ENCODE measurements around the gene MTCH1. TPM values are rescaled to one million over a fixed set of nuclear protein-coding genes. Genes with fewer than 3 reads are reported as not detected.
A peak's percentile ranks its signal among the peaks of the same experiment; 100 is the strongest.

Gene MTCH1
- total and polyA plus RNA-seq, 2 of the 4 experiments (the other 2 are of a cell fraction): 215 to 263 TPM

GRCh38 chr6:37013516-37014491, 27.8 kb upstream of the MTCH1 start (continued):
- no peak for TF ChIP-seq RCOR1 (IDR thresholded peaks at IDR 0.05; ENCODE audit: insufficient replicate concordance, low read length)

DNA sequence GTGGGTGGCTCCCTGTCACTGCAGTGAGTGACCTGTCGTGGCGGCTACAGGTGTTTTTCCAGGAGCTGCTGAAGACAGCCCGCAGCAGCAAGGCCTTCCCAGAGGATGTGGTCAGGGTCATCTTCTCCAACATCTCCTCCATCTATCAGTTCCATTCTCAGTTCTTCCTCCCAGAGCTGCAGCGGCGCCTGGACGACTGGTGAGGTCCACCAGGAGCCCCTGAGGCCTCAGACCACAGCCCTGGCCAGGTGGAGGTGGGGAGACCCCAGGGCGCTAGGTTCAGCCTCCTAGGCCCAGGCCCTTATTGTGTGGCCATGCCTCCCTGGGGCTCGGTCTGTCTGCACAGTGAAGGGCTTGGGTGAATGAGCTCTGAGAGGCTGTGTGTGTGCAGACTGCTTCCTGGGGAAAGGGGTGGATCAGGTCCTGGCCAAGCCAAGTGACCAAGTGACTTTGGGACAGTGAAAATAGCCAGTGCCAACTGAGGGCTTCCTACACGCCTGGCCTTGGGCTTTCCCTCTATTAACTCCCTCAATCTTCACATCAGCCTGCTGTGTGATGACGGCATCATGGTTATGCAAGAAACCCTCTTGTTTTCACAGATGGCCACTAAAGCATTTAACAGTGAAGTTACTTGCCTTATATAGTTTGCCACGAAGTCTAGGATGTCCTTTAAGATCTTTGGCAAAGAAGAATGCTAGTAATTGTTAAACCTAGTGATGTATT, 25.8 kb upstream of the MTCH1 start:
- Histone ChIP-seq H3K14ac (replicated peaks; ENCODE audit: low read depth, low read length) (no peak overlapping the region), H3K79me1 (ENCODE audit: low read depth in 1 of 2, low read length in 2 of 2) (no peaks in the 10 kb centered on the region), H3K9me3 (ENCODE audit: control insufficient read depth, insufficient read depth, low read length) (0 out of 2 replicates have a peak, but pooled peaks cover 2% of the 10 kb centered on the region), H3K4ac (ENCODE audit: low read depth, low read length) (no peak overlapping the region), H3K9me1 (ENCODE audit: insufficient read depth, low read length) (peaks cover 2% of the 10 kb centered on the region; the same call in 1 of the 2 replicates), H3K4me1 (ENCODE audit: control insufficient read depth, insufficient read depth, low read length) (peaks cover 2% of the 10 kb centered on the region; the same call in 1 of the 2 replicates), H3K23ac (ENCODE audit: low read depth, low read length) (no peak overlapping the region), H3K56ac (ENCODE audit: extremely low read depth, insufficient read depth, low read length) (no peak overlapping the region), H4K5ac (ENCODE audit: low read depth, low read length) (no peak overlapping the region), H4K20me1 (ENCODE audit: insufficient read depth, low read length) (no peaks in the 10 kb centered on the region), H3K18ac (ENCODE audit: low read depth, low read length) (no peak overlapping the region), H2BK20ac (ENCODE audit: low read depth, low read length) (no peak overlapping the region), H2AK5ac (ENCODE audit: low read depth, low read length) (0 out of 2 replicates have a peak overlapping the region, but pooled peaks have one; percentile 30), H3K9ac (ENCODE audit: low read depth, low read length) (no peak overlapping the region), H3K27me3 (ENCODE audit: control insufficient read depth, insufficient read depth, low read length) (0 out of 2 replicates have a peak, but pooled peaks cover 2% of the 10 kb centered on the region), H3K4me2 (ENCODE audit: low read depth, low read length) (no peak overlapping the region), H3K4me3 (ENCODE audit: insufficient read depth, low read depth, low read length) (no peak overlapping the region), H2BK5ac (ENCODE audit: low read depth, low read length, poor library complexity, severe bottlenecking) (no peak overlapping the region), H2AFZ (replicated peaks; ENCODE audit: low read length, poor library complexity) (no peak overlapping the region), H3K27ac (ENCODE audit: insufficient read depth, low read length) (no peak overlapping the region), H2AK9ac (replicated peaks; ENCODE audit: low read depth, low read length, poor library complexity) (no peak overlapping the region), H2BK15ac (ENCODE audit: low read depth, low read length) (no peak overlapping the region), H3K36me3 (ENCODE audit: control insufficient read depth, insufficient read depth, low read length) (no peaks in the 10 kb centered on the region), H4K91ac (ENCODE audit: insufficient read depth, low read depth, low read length) (no peak overlapping the region), H2BK120ac (ENCODE audit: low read depth, low read length) (no peak overlapping the region), H4K8ac (ENCODE audit: low read depth in 2 of 2, low read length in 2 of 2) (no peak overlapping the region)
- ChIA-PET CTCF (no interaction called here), POLR2A (ENCODE audit: unreplicated experiment) (interaction anchor here (0.5 kb wide), 1 partner anchor 165 kb away, joined by 3 read pairs; no protein-coding TSS in a partner anchor)
- ATAC-seq (ENCODE audit: low read depth) (peak; percentile 66; the same call in 1 of the 2 replicates), DNase-seq (peak; percentile 79)
- TF ChIP-seq, protein P1, sequence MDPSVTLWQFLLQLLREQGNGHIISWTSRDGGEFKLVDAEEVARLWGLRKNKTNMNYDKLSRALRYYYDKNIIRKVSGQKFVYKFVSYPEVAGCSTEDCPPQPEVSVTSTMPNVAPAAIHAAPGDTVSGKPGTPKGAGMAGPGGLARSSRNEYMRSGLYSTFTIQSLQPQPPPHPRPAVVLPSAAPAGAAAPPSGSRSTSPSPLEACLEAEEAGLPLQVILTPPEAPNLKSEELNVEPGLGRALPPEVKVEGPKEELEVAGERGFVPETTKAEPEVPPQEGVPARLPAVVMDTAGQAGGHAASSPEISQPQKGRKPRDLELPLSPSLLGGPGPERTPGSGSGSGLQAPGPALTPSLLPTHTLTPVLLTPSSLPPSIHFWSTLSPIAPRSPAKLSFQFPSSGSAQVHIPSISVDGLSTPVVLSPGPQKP (IDR thresholded peaks at IDR 0.05; ENCODE audit: borderline replicate concordance, low read depth, low read length): no peak
- peak; percentile 78 for TF ChIP-seq CEBPB (IDR thresholded peaks at IDR 0.05; ENCODE audit: low read depth, low read length)
- in situ Hi-C loops (cut with MboI; ENCODE audit: low sequenced_read_pairs) (loop anchor here (5.0 kb wide), 1 partner anchor 245 kb away; no protein-coding TSS in a partner anchor), dilution Hi-C loops (cut with HindIII; ENCODE audit: low sequenced_read_pairs, unreplicated experiment) (no loop called here), intact Hi-C loops (cut with micrococcal nuclease) (loop anchor here (10.0 kb wide), 1 partner anchor 387 kb away; no protein-coding TSS in a partner anchor)
- WGBS, 2 experiments (ENCODE audit: extremely low coverage in 2 of 2, insufficient read length in 1 of 2): 67% methylated on average over 1 of the region's 11 CpGs; no CpG with 5 or more reads in 1 of the 2 experiments
- BruUV-seq (replicated peaks): no TSS peak

Data from IMR-90 (cell line).